OCI-LY3 (cell line): Measurements from ENCODE around the gene PC.

Experiments used
- H2AFZ ChIP-seq: fragments of 200-600, 300-600 bp; shearing (Covaris generic); 2 replicates; pipeline ENCODE4 v1.6.0; 2014; ENCODE audit warnings: antibody characterized with exemption, low read depth, low read length
- H3K27ac ChIP-seq: fragments of 200-600, 300-600 bp; sonication (generic); 2 replicates; pipeline ENCODE4 v1.5.1; 2014; ENCODE audit warnings: mild to moderate bottlenecking, low read length, moderate library complexity, mixed read lengths
- H3K27me3 ChIP-seq: fragments of 200-600, 300-600 bp; sonication (generic); 2 replicates; pipeline ENCODE4 v1.6.1; 2014; ENCODE audit warnings: low read depth, low read length, mixed read lengths
- H3K36me3 ChIP-seq: fragments of 200-600, 300-600 bp; sonication (generic); replicated peaks from 2 replicates; pipeline ENCODE3; 2014; ENCODE audit warnings: low read depth, low read length, mixed read lengths
- H3K4me1 ChIP-seq: fragments of 300-600, 200-600 bp; sonication (generic); 2 replicates; pipeline ENCODE4 v1.6.1; 2014; ENCODE audit warnings: low read length, mixed read lengths
- H3K4me2 ChIP-seq: fragments of 200-600, 300-600 bp; sonication (generic); 2 replicates; pipeline ENCODE4 v1.6.1; 2014; ENCODE audit warnings: low read length, mixed read lengths
- H3K4me3 ChIP-seq: fragments of 300-600, 200-600 bp; sonication (generic); 2 replicates; pipeline ENCODE4 v1.5.1; 2014; ENCODE audit warnings: antibody characterized with exemption, mild to moderate bottlenecking, low read length, moderate library complexity
- H3K79me2 ChIP-seq: fragments of 300-600, 200-600 bp; shearing (Covaris generic); 2 replicates; pipeline ENCODE4 v1.6.1; 2014; ENCODE audit warnings: mild to moderate bottlenecking, low read length, mixed read lengths
- H3K9ac ChIP-seq: fragments of 300-600, 200-600 bp; shearing (Covaris generic); 2 replicates; pipeline ENCODE4 v1.6.0; 2014; ENCODE audit warnings: mild to moderate bottlenecking, low read length, moderate library complexity
- H3K9me3 ChIP-seq: fragments of 200-600, 300-600 bp; shearing (Covaris generic); 2 replicates; pipeline ENCODE4 v1.6.1; 2014; ENCODE audit warnings: low read length, mixed read lengths; ENCODE audit not compliant: insufficient read depth
- H4K20me1 ChIP-seq: fragments of 200-600, 300-600 bp; sonication (generic); 2 replicates; pipeline ENCODE4 v1.6.1; 2016; ENCODE audit warnings: low read length, mixed read lengths; ENCODE audit not compliant: insufficient read depth
- EZH2phosphoT487 ChIP-seq: fragments of 200-600 bp; shearing (Covaris generic); IDR thresholded peaks from 2 replicates; pipeline ENCODE4 v1.6.1; 2018; ENCODE audit warnings: antibody characterized with exemption, mixed run types, low read depth
- TF ChIP-seq, protein P1 (sequence below): fragments of 200-600, 300-600 bp; sonication (generic); IDR thresholded peaks from 2 replicates; pipeline ENCODE4 v1.5.1; 2014; ENCODE audit warnings: antibody characterized with exemption, low read length, low read depth

Gene PC

DNA sequence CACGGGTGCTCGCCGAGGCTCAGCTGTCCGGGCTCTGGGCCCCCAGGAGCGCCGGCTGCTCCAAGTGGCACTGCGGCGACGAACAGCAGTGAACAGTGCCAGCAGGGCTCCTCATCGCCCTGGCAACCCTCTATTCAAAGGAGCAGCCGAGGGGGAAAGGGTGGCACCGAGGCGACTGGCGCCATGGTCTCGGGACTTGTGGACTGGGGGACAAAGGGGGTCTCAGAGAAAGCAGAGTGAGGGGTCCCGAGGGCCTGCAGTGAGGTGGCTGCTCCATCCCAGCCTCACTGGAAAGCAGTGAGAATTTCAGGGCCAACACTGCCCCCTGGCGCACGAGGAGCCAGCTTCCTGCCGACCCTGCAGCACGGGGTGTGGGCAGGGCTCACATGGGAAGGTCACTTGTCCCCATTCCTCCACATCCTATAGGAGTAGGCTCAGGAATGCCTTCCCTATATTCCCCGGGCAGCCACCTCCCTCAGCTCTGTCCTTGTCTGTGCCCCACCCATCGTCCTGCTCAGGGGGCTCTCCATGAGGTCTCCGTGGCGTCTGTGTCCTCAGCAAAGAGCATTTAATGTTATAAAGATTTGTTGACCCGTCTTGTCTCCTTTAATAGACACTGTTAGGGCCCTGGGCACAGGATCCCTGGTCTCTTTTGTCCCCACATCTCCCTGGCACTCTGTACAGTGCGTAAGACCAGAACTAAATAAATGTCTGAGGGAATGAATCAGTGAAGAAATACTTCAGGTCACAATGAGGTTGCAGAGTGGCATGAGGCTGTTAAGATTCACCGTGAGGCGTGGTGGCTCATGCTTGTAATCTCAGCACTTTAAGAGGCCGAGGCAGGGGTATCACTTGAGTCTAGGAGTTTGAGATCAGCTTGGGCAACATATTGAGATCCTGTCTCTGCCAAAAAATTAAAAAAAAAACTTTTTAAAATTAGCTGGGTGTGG is 74.9 kb downstream of the PC start:
- Histone ChIP-seq H4K20me1 (no peaks in the 10 kb centered on the region), H3K79me2 (no peaks in the 10 kb centered on the region), H3K36me3 (no peaks in the 10 kb centered on the region), H3K4me3 (no peak overlapping the region), H3K9me3 (no peaks in the 10 kb centered on the region), H3K4me2 (peak overlapping the region; percentile 11), H2AFZ (peak overlapping the region; percentile 80), H3K4me1 (peaks cover 14% of the 10 kb centered on the region), H3K27me3 (no peaks in the 10 kb centered on the region), H3K27ac (no peak overlapping the region), H3K9ac (no peak overlapping the region)
- TF ChIP-seq, protein P1, sequence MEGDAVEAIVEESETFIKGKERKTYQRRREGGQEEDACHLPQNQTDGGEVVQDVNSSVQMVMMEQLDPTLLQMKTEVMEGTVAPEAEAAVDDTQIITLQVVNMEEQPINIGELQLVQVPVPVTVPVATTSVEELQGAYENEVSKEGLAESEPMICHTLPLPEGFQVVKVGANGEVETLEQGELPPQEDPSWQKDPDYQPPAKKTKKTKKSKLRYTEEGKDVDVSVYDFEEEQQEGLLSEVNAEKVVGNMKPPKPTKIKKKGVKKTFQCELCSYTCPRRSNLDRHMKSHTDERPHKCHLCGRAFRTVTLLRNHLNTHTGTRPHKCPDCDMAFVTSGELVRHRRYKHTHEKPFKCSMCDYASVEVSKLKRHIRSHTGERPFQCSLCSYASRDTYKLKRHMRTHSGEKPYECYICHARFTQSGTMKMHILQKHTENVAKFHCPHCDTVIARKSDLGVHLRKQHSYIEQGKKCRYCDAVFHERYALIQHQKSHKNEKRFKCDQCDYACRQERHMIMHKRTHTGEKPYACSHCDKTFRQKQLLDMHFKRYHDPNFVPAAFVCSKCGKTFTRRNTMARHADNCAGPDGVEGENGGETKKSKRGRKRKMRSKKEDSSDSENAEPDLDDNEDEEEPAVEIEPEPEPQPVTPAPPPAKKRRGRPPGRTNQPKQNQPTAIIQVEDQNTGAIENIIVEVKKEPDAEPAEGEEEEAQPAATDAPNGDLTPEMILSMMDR: peak; percentile 88
- TF ChIP-seq EZH2phosphoT487: no peak

DNA sequence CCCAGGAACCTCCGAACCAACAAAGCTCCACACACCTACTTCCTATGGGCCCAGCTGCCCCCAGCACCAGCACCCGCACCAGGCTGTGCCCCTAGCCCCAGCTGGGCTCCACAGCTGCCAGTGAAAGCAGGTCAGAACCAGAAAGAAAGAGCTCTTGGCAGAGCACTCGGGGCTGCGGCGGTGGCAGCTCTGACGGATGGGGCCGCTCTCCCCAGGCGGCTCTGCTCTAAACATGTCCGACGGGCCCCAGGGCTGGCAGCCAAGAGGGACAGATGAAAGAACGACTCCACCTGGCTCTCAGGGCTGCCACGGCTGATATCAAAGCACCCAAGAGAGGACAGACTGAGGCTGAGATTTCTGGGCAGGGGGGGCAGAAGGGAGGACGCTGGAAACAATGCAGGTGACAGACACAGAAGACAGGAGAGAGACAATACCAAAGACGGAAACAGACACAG is 75.6 kb downstream of the PC start:
- Histone ChIP-seq H3K4me2 (no peak overlapping the region), H3K27ac (no peak overlapping the region), H4K20me1 (no peaks in the 10 kb centered on the region), H3K9ac (no peak overlapping the region), H3K79me2 (no peaks in the 10 kb centered on the region), H3K4me1 (peaks cover 14% of the 10 kb centered on the region), H3K9me3 (no peaks in the 10 kb centered on the region), H3K27me3 (no peaks in the 10 kb centered on the region), H2AFZ (no peak overlapping the region), H3K4me3 (no peak overlapping the region), H3K36me3 (no peaks in the 10 kb centered on the region)
- TF ChIP-seq, protein P1: no peak
- no peak for TF ChIP-seq EZH2phosphoT487

DNA sequence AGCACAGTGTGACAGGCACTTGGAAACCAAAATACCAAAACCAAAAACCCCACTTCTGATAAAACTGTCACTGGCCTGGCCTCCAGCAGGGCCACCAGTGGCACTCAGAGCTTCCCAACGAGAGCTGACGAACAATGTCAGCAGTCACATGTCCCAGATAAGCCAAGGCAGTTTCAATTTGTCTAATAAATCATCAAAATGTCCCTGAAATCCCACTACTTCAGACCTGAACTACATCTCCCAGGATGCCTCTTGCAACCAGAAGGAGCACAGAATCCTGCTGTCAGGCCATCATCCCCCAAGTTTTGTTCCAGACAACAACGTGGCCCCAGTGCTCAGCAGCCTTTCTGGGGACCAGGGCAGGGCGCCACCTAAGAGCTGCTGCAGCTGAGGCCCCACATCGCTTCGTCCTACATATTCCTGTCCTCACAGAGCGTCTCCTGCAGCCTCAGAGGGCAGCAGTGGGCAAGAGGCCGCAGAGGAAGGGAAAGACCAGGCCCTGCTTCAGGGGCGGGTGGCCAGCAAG is 76.2 kb downstream of the PC start:
- no peak for TF ChIP-seq EZH2phosphoT487
- TF ChIP-seq, protein P1: no peak
- H4K20me1 ChIP-seq: no peaks in the 10 kb centered on the region
- no peaks in the 10 kb centered on the region for H3K36me3 ChIP-seq
- no peaks in the 10 kb centered on the region for H3K9me3 ChIP-seq
- peaks cover 14% of the 10 kb centered on the region for H3K4me1 ChIP-seq
- H3K27me3 ChIP-seq: peaks cover under 1% of the 10 kb centered on the region; the same call in 1 of the 2 replicates
- no peak overlapping the region for H3K4me2 ChIP-seq
- no peaks in the 10 kb centered on the region for H3K79me2 ChIP-seq
- H3K27ac ChIP-seq: no peak overlapping the region
- H3K4me3 ChIP-seq: no peak overlapping the region
- no peak overlapping the region for H3K9ac ChIP-seq
- H2AFZ ChIP-seq: no peak overlapping the region

DNA sequence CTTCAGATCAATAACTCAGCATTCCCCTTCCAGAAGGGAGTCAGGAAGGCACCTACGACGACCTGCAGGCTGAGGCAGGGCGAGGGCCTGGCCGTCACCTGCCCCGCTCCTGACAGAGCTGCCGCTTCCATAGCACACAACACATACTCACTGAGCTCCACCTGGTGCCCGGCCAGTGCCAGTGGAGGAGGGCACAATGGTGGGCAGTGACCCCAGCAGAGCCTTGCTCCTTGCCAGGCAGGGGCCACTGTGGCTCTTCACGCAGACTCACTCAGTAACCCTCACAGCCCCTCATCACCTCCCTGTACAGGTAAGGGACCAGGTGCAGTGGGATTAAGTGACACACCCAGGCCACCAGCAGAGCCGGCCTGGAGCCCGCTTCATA is 76.7 kb downstream of the PC start:
- Histone ChIP-seq H3K4me1 (peaks cover 14% of the 10 kb centered on the region), H3K27me3 (peaks cover 6% of the 10 kb centered on the region; the same call in 1 of the 2 replicates), H3K4me3 (no peak overlapping the region), H3K9ac (no peak overlapping the region), H3K4me2 (no peak overlapping the region), H3K79me2 (no peaks in the 10 kb centered on the region), H4K20me1 (no peaks in the 10 kb centered on the region), H3K9me3 (no peaks in the 10 kb centered on the region), H3K36me3 (no peaks in the 10 kb centered on the region), H3K27ac (no peak overlapping the region), H2AFZ (no peak overlapping the region)
- TF ChIP-seq EZH2phosphoT487: no peak
- TF ChIP-seq, protein P1: peak; percentile 5; the same call in 1 of the 2 replicates
